Measurements from ENCODE around the gene EXOSC3. TPM values are rescaled to one million over a fixed set of nuclear protein-coding genes. Genes with fewer than 3 reads are reported as not detected.
A peak's percentile ranks its signal among the peaks of the same experiment; 100 is the strongest.

EXOSC3 gene
- total and polyA plus RNA-seq, 9 of the 15 experiments (the other 6 are each of a cell fraction or from before 2014, with no cell fraction given) = 18.5 to 266 (median 114) TPM

- 0 out of 2 replicates have a peak, but pooled peaks cover 5% of the 10 kb centered on the region for H4K20me1 ChIP-seq (replicated peaks; ENCODE audit: control insufficient read depth, insufficient read depth, low read length)
- POLR2A ChIA-PET = interaction anchor here (0.5 to 2.0 kb wide), 9 partner anchors 8 to 209 kb away, joined by 3 to 14 read pairs (median 3); partner anchors contain the start of genes EXOSC3 and TOMM5
- ATAC-seq = peak; percentile 68
- in situ Hi-C loops (cut with MboI) = no loop called here
- peak overlapping the region; percentile 99 for H3K4me2 ChIP-seq (ENCODE audit: insufficient read depth, low read length)
- peak overlapping the region; percentile 85 for H3K27ac ChIP-seq (ENCODE audit: extremely low read depth, low read depth, low read length)
- 2% methylated on average over 38 of the region's 45 CpGs for WGBS (ENCODE audit: insufficient coverage, low coverage, missing lambda C conversion rate)
- no peak for FAIRE-seq
- intact Hi-C loops (cut with micrococcal nuclease) = loop anchor here (5.0 kb wide), 2 partner anchors 41 to 101 kb away; partner anchors contain the start of gene SLC25A51
- BruUV-seq (replicated peaks) = no TSS peak
- H3K9me3 ChIP-seq (replicated peaks; ENCODE audit: control insufficient read depth, insufficient read depth, low read depth, low read length) = no peaks in the 10 kb centered on the region
- H3K27me3 ChIP-seq (ENCODE audit: control insufficient read depth in 2 of 2, insufficient read depth in 2 of 2, low read length in 2 of 2) = no peaks in the 10 kb centered on the region
- peak overlapping the region; percentile 99 for H2AFZ ChIP-seq (ENCODE audit: low read depth, low read length)
- H3K4me1 ChIP-seq (replicated peaks in 1 of 2; ENCODE audit: control insufficient read depth in 2 of 2, insufficient read depth in 2 of 2, low read length in 2 of 2) = peaks cover 8 to 17% of the 10 kb centered on the region in 2 experiments; a peak in 4 of 5 replicates
- peak overlapping the region; percentile 92 for H3K4me3 ChIP-seq
- peaks cover 69% of the 10 kb centered on the region for H3K79me2 ChIP-seq (ENCODE audit: control insufficient read depth, insufficient read depth, low read length)
- H3K9ac ChIP-seq (ENCODE audit: insufficient read depth in 1 of 2, low read depth in 2 of 2, low read length in 2 of 2) = peak overlapping the region; percentile 93 to 99
- H3K9me1 ChIP-seq (ENCODE audit: control insufficient read depth, insufficient read depth, low read length) = no peaks in the 10 kb centered on the region
- CTCF ChIA-PET (ENCODE audit: low intra/inter-chr PET ratio) = interaction anchor here (0.6 kb wide), 1 partner anchor 33 kb away, joined by 3 read pairs; no protein-coding TSS in a partner anchor
- peaks cover 15% of the 10 kb centered on the region; the same call in 1 of the 3 replicates for H3K36me3 ChIP-seq (ENCODE audit: control insufficient read depth, insufficient read depth, low read length)
- DNase-seq (ENCODE audit: extremely low read depth in 1 of 4, low spot score in 3 of 4) = peak; percentile 42 to 52 (median 44)
- no peak for TF ChIP-seq C11orf30 (IDR thresholded peaks at IDR 0.05; ENCODE audit: low read depth)
- TF ChIP-seq ZFP30 (CRISPR knock-in tag; IDR thresholded peaks at IDR 0.05; ENCODE audit: borderline replicate concordance) = no peak
- TF ChIP-seq KDM5B (IDR thresholded peaks at IDR 0.05; ENCODE audit: insufficient replicate concordance, low read depth, low read length) = peak; percentile 9
- TF ChIP-seq ETS1 (conservative IDR thresholded peaks at IDR 0.05; ENCODE audit: control insufficient read depth, low read depth, low read length) = no peak
- no peak for TF ChIP-seq POLR2H (tag; IDR thresholded peaks at IDR 0.05; ENCODE audit: low read depth)
- 0 out of 2 replicates have a peak, but pooled peaks have one; percentile 40 for TF ChIP-seq FOXK1 (CRISPR knock-in tag; IDR thresholded peaks at IDR 0.05; ENCODE audit: borderline replicate concordance)
- TF ChIP-seq CHD1 (IDR thresholded peaks at IDR 0.05; ENCODE audit: low read length) = peak; percentile 84
- peak; percentile 38; the same call in 1 of the 2 replicates for TF ChIP-seq ELF2 (CRISPR knock-in tag; IDR thresholded peaks at IDR 0.05)
- no peak for TF ChIP-seq ZNF609 (CRISPR knock-in tag; IDR thresholded peaks at IDR 0.05; ENCODE audit: borderline replicate concordance)
- TF ChIP-seq ZNF583 (CRISPR knock-in tag; IDR thresholded peaks at IDR 0.05) = no peak
- 0 out of 2 replicates have a peak, but pooled peaks have one; percentile 39 for TF ChIP-seq ZKSCAN1 (IDR thresholded peaks at IDR 0.05; ENCODE audit: low read depth, low read length)
- peak; percentile 73 for TF ChIP-seq SAP30 (IDR thresholded peaks at IDR 0.05; ENCODE audit: borderline replicate concordance, insufficient read depth, low read depth, low read length, poor library complexity, severe bottlenecking)
- TF ChIP-seq FOXA3 (CRISPR knock-in tag; conservative IDR thresholded peaks at IDR 0.05 in 1 of 2, IDR thresholded peaks at IDR 0.05 in 1 of 2) = no peak
- TF ChIP-seq ZNF124 (CRISPR knock-in tag; IDR thresholded peaks at IDR 0.05) = no peak
- 0 out of 2 replicates have a peak, but pooled peaks have one; percentile 3 for TF ChIP-seq CREM (IDR thresholded peaks at IDR 0.05; ENCODE audit: low read depth)
Measured at GRCh38 chr9:37801287-37801850, 16.5 kb upstream of the EXOSC3 start.

Data from K562 (cell line).